ENCODE results near the gene RNF32.

DNA sequence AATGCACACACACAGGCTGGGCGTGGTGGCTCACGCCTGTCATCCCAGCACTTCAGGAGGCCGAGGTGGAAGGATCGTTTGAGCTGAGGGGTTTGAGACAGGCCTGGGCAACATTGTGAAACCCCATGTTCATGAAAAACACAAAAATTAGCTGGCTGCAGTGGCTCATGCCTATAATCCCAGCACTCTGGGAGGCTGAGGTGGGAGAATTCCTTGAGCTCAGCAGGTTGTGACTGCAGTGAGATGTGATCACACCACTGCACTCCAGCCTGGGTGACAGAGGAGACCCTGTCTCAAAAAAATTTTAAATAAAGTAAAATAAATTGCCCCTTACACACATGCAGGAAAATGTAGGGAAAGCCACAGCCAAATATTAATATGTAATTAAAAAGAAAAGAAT is 44.1 kb downstream of the RNF32 start:
- TF ChIP-seq POLR2AphosphoS5 (IDR thresholded peaks at IDR 0.05), result no peak
- no peak for TF ChIP-seq POLR2A (IDR thresholded peaks at IDR 0.05)
